ENCODE results near the gene COL6A1. TPM values are rescaled to one million over a fixed set of nuclear protein-coding genes. Genes with fewer than 3 reads are reported as not detected.

Gene COL6A1
- total RNA-seq, 2 experiments from 2014 or later, result 4.3 to 5.2 TPM

DNA sequence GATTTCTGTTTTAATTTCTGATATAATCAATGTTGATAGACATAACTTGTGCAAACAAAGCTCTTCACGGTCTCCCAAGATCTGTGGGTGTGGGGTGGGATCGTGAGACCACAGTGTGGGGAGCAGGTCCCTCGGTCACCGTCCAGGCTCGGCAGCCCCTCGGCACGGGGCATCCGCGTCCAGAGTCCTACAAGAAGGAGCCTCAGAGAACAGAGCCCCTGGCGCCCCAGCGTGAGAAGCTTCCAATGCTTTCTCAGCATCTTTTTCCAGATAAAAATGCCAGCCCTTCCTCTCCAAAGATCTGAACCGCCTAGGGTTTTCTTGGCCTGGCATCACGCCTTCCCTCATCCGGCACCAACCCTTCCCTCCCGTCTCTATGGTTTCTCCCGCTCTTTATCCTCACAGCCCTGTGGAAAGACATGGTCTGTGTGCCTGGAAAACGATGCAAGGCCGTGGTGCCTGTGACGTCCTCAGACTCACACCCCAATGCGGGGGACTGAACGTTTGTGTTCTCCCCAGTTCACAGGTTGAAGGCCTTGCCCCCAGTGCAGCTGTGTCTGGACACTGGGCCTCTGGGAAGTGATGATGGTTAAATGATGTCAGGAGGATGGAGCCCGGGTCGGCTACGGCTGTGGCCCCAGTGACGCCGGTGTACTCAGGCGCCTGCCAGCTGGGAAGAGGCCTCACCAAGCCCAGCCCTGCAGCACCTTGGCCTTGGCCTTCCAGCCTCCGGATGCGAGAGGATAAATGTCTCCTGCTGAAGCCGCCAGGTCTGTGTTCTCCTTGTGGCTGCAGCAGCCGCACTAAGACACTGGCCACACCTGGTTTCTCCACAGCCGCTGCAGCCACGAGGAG, 70.5 kb downstream of the COL6A1 start:
- Mint-ChIP-seq H3K36me3 (no peaks in the 10 kb centered on the region), H3K4me3 (no peak overlapping the region), H3K27ac (no peak overlapping the region), H3K9me3 (no peaks in the 10 kb centered on the region), H3K27me3 (no peaks in the 10 kb centered on the region), H3K4me1 (peaks cover 21% of the 10 kb centered on the region)
- DNase-seq, result no peak

DNA sequence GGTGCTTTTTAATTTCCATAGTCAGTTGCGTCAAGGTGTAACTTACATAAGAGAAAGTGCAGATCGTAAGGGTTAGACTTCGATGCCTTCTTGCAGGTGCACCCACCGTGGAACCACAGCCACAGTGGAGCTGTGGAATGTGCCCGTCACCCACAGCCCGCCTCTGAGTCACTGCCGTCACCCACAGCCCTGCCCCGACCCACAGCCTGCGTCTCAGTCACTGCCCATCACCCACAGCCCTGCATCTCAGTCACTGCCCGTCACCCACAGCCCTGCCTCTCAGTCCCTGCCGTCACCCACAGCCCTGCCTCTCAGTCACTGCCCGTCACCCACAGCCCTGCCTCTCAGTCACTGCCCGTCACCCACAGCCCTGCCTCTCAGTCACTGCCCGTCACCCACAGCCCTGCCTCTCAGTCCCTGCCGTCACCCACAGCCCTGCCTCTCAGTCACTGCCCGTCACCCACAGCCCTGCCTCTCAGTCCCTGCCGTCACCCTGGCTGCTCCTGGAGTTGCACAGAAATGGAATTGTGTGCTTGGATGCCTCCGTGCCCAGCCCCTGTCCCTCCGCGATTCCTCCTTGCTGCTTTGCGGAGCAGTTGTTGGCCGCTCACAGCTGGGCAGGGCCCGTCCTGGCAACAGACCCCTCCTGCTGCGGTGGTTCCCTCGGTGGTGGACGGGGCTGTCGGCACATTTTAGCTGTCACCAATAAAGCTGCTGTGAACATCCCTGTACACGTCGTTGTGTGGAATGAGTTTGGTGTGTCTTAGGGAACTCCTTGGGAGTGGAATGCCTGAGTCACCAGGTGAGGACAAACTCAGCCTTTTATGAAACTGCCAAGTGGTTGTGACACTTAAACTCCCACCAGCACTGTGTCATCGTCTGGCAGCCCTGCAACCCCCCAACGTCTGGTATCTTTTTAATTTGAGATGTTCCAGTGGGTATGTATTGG, 71.4 kb downstream of the COL6A1 start:
- peak; percentile 76 for DNase-seq
- peaks cover 3% of the 10 kb centered on the region for H3K27me3 Mint-ChIP-seq
- no peaks in the 10 kb centered on the region for H3K9me3 Mint-ChIP-seq
- no peaks in the 10 kb centered on the region for H3K36me3 Mint-ChIP-seq
- H3K4me1 Mint-ChIP-seq, result peaks cover 30% of the 10 kb centered on the region
- no peak overlapping the region for H3K4me3 Mint-ChIP-seq
- peak overlapping the region; percentile 73 for H3K27ac Mint-ChIP-seq

DNA sequence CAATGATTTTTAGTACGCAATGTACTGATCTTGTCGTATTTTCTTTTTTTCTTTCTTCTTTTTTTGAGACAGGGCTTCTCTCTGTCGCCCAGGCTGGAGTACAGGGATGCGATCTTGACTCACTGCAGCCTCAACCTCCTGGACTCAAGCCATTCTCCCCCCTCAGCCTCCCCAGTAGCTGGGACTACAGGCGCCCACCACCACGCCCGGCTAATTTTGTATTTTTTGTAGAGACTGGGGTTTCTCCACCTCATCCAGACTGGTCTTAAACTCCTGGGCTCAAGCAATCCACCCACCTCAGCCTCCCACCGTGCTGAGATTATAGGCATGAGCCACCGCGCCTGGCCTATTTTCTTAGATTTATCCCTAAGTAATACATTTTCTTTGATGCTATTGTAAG, 72.5 kb downstream of the COL6A1 start:
- Mint-ChIP-seq H3K36me3 (peaks cover 2% of the 10 kb centered on the region), H3K9me3 (peaks cover 7% of the 10 kb centered on the region), H3K27ac (peak overlapping the region; percentile 27), H3K27me3 (peaks cover 3% of the 10 kb centered on the region), H3K4me1 (peaks cover 41% of the 10 kb centered on the region), H3K4me3 (no peak overlapping the region)
- no peak for DNase-seq

DNA sequence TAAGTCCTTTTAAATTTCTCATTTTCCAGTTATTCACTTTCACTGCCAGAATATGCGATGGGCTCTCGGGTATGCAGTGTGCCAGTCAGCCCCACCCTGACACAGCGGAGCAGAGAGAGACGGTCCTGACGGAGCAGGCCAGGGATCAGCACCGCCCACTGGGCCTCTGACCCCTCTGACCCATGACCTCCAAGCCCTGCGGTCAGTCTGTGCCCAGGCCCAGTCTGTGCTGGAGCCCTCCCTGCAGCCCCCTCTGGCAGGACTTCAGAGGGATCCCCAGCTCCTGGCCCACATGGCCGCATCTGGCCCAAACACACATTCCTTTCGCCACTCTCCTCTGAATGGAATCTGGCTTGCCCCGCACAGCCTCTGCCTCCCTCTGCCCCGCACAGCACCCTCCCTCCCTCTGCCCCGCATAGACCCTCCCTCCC, 72.9 kb downstream of the COL6A1 start:
- no peak for DNase-seq
- H3K4me1 Mint-ChIP-seq, result peaks cover 45% of the 10 kb centered on the region
- H3K4me3 Mint-ChIP-seq, result no peak overlapping the region
- peaks cover 5% of the 10 kb centered on the region for H3K36me3 Mint-ChIP-seq
- peaks cover 7% of the 10 kb centered on the region for H3K27me3 Mint-ChIP-seq
- no peak overlapping the region for H3K27ac Mint-ChIP-seq
- peaks cover 11% of the 10 kb centered on the region for H3K9me3 Mint-ChIP-seq

Other genes starting within 250 kb of the COL6A1 start
- 10 to 100 TPM; 16.0 to 16.5 TPM for gene COL6A2, start 116.3 kb downstream of the COL6A1 start, total RNA-seq
- gene FTCD, start 173.8 kb downstream of the COL6A1 start, total RNA-seq, result under 1 TPM in 1 of 2 experiments, not detected in 1; 0.43 TPM
- gene SPATC1L, start 202.7 kb downstream of the COL6A1 start, total RNA-seq, result 1 to 10 TPM; 6.3 to 6.9 TPM
- gene LSS, start 247.0 kb downstream of the COL6A1 start, total RNA-seq, result 10 to 100 TPM; 15.8 to 16.7 TPM

Data from activated naive CD8-positive, alpha-beta T cell treated with anti-CD3 and anti-CD28 coated beads for 36 hours (primary cell).